Fibroblast of pulmonary artery (primary cell): ENCODE results near the gene THTPA.

Source experiments
- DNase-seq: peaks from one replicate; pipeline ENCODE4 v3.0.0-alpha.2; 2010; ENCODE audit warnings: low read depth
- H3K4me3 ChIP-seq: replicated peaks from 2 replicates; pipeline ENCODE4 v1.5.1; 2011; ENCODE audit warnings: low read depth, mild to moderate bottlenecking, control low read depth, low read length, moderate library complexity
- CTCF ChIP-seq: IDR thresholded peaks from 2 replicates; pipeline ENCODE4 v1.5.1; 2011; ENCODE audit warnings: mild to moderate bottlenecking, control low read depth, low read length, inconsistent platforms; ENCODE audit errors: missing control alignments

Gene THTPA

GRCh38 chr14:23573384-23574015, 17.4 kb downstream of the THTPA start:
- no peak overlapping the region for H3K4me3 ChIP-seq
- no peak for TF ChIP-seq CTCF
- no peak for DNase-seq

DNA sequence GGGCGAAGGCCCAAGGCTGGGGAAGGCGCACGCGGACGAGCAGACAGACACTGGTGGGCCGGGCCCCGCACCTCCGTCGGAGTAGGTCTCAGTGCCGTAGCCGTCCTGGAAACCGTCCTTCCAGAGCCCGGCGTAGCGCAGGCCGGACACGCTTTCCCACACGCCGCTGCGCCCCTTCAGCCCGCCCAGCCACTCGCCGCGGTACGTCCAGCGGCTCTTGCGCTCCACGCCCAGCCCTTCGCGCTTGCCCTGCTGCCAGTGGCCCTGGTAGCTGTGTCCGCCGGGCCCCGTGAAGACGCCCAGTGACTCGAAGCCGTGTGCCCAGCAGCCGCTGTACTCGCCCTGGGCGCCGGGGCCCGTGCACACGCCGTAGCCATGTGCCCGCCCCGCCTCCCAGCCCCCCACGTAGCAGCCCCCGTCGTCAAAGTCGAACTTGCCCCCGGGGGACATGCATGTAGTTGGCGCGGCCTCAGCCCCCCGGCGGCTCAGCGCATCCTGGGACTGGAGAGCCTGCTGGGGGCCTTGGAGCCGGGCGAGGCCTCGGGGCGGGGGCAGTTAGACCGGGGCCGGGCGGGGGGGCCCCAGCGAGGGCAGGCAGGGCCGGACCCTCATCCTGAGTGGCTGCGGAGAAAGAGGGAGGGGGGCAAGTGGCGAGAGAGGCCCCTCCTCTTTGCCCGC, 21.1 kb downstream of the THTPA start:
- H3K4me3 ChIP-seq: no peak overlapping the region
- DNase-seq: no peak
- no peak for TF ChIP-seq CTCF

DNA sequence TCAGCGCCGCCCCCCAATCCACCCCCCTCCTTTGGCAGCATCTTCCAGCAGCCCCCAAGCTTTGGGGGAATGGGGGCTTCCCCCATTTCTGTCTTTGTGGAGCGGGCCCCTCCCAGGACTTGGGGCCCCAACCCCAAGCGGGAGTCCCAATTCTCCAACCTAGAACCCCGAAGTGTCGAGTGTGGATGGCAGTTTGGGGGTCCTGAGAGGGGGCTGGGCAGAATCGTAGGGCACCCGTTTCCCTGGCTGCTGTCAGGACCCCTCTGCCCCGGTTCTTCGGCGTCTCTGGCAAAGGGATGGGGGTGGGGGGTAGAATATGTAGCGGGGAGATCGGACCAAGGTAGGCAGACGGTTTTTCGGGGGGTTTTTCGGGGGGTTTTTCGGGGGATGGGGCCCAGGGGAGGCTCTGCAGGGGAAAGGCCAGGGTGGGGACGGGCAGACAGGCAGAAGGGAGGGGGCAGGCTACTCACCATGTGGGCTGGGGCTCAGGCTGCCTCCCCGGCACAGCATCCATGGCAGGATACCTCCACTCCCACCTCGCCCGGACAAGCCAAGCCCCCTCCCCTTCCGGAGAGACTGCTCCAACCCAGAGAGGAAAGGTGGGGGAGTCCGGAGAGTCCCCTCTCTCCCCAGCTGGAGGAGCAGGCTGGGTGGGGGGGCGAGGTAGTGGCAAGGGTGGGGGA, 21.8 kb downstream of the THTPA start:
- DNase-seq: no peak
- H3K4me3 ChIP-seq: no peak overlapping the region
- no peak for TF ChIP-seq CTCF

DNA sequence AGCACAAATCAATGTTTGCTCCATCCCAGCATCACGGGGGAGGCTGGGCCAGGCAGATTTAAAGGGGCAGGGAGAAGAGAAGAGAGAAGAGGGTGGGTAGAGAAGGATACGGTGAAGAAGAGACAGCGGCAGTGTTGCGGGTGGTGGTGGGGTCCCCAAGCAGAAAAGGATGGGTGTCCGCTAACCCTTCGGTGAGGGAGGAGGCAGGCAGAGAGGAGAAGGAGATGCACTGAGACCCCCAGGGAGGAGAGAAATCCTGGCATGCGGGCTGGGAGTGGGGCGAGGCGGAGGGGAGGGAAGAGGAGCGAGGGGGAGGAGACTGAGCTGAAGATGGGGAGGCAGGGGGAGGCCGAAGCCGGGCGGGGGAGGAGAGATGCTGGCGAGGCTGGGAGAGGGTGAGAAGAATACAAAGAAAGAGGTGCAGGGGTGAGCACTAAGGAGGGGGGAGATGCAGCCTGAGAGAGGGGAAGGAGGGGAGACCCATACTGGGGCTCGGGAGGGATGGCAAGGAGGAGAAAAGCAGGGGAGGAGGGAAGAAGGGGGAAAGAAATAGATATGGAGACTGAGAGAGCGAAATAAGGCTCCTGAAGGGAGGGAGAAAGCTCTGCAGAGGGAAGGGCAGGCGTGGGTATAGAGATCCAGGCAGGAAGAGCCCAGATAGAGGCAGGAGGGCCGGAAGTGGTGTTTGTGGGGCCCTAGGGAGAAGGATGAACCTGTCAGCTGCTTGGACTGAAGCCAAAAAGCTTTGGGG, 22.7 kb downstream of the THTPA start, which contains the start of gene JPH4:
Gene JPH4 (minus strand): TSS at position 231 of the 751 bp plus-strand sequence. CDS start 1,337 bp downstream, outside the sequence.
- H3K4me3 ChIP-seq: no peak within 1 kb of the TSS
- no peak for TF ChIP-seq CTCF
- DNase-seq: no peak

DNA sequence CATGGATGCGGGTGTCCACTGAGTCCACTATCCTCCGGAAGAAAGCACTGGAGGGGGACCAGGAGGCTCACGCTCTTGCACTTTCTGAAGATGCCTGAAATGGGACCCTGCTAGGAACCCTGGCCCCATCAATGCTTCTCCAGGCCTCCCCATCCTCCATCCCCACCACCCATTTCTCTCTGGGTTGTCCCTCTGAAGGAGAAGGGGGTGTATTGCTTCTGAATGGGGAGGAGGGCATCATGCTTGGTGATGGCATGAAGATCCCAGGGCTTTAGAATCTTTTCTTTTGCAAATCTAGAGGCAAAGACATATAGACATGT, 23.2 kb downstream of the THTPA start:
- no peak for TF ChIP-seq CTCF
- DNase-seq: no peak
- no peak overlapping the region for H3K4me3 ChIP-seq

- no peak overlapping the region for H3K4me3 ChIP-seq
- no peak for TF ChIP-seq CTCF
- no peak for DNase-seq
These were observed 23.7 kb downstream of the THTPA start for GRCh38 chr14:23579739-23580138.
